GM12874 (cell line): Measurements from ENCODE around the gene PACSIN1.

Source experiments
- TF ChIP-seq, protein P1 (sequence below): IDR thresholded peaks from 2 replicates; pipeline ENCODE4 v1.5.1; 2011; ENCODE audit warnings: low read depth, mild to moderate bottlenecking, control low read depth, low read length, moderate library complexity; ENCODE audit not compliant: insufficient read depth

Gene PACSIN1

GRCh38 chr6:34538581-34538980 lies 72.7 kb downstream of the PACSIN1 start:
- TF ChIP-seq, protein P1, sequence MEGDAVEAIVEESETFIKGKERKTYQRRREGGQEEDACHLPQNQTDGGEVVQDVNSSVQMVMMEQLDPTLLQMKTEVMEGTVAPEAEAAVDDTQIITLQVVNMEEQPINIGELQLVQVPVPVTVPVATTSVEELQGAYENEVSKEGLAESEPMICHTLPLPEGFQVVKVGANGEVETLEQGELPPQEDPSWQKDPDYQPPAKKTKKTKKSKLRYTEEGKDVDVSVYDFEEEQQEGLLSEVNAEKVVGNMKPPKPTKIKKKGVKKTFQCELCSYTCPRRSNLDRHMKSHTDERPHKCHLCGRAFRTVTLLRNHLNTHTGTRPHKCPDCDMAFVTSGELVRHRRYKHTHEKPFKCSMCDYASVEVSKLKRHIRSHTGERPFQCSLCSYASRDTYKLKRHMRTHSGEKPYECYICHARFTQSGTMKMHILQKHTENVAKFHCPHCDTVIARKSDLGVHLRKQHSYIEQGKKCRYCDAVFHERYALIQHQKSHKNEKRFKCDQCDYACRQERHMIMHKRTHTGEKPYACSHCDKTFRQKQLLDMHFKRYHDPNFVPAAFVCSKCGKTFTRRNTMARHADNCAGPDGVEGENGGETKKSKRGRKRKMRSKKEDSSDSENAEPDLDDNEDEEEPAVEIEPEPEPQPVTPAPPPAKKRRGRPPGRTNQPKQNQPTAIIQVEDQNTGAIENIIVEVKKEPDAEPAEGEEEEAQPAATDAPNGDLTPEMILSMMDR = no peak

DNA sequence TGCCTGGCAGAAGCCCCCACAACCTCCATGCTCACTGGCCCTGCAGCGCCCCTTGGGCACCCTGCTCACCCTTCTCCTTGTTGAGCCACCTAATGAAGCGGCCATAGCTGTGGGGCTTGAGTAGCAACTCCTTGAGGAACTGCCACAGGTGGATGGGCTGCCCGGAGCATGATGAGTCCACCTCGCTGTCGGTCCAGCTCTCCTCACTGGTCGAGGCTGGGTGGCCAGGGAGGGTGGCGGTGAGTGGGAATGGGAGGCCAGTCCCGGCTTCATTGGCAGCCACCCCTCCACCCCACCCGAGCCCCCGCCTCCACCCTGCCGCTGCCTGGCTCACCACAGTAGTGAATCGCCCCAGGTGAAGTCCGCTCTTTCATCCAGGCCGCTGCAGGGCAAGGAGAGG lies 73.3 kb downstream of the PACSIN1 start:
- TF ChIP-seq, protein P1 = no peak

- TF ChIP-seq, protein P1 = no peak
These were observed 74.3 kb downstream of the PACSIN1 start for GRCh38 chr6:34540222-34540621.

- TF ChIP-seq, protein P1 = no peak
These were observed 75.0 kb downstream of the PACSIN1 start for GRCh38 chr6:34540841-34541240.

GRCh38 chr6:34543421-34543820 lies 77.5 kb downstream of the PACSIN1 start:
- TF ChIP-seq, protein P1 = no peak

DNA sequence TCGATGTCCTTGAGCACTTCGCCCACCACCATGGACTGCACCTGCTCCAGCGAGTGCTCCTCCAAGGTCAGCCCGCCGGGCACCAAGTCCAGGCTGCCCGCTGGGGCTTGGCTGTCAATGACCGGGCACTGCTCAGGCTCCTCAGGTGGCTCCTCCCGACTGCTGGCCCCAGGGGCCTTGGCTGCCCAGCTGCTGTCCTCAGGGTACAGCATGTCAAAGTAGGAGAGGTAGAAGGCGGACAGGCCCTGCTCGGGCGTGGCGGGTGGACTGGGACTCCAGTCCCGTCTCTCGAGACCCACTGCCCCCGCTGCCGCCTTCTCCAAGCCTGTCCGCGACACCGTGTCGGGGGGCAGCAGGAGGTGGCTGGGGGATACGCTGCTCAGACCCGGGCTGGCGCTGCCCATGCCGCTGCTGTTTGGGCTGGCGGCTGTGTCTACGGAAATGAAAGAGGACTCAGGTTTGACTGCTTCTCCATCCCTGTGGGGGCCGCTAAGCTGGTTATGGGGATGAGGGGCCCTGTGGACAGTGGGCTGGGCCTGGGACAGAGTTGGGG lies 78.3 kb downstream of the PACSIN1 start:
- TF ChIP-seq, protein P1 = no peak

GRCh38 chr6:34544776-34545471 lies 79.0 kb downstream of the PACSIN1 start:
- TF ChIP-seq, protein P1 = no peak
